GM18499 (cell line): ENCODE data around the gene SUSD2.

Source experiments
- ATAC-seq: cut with Tn5 transposase; IDR thresholded peaks from one replicate; pipeline ENCODE4 v1.9.1; 2021; ENCODE audit warnings: moderate number of reproducible peaks; ENCODE audit not compliant: insufficient read depth, unreplicated experiment

SUSD2 gene

DNA sequence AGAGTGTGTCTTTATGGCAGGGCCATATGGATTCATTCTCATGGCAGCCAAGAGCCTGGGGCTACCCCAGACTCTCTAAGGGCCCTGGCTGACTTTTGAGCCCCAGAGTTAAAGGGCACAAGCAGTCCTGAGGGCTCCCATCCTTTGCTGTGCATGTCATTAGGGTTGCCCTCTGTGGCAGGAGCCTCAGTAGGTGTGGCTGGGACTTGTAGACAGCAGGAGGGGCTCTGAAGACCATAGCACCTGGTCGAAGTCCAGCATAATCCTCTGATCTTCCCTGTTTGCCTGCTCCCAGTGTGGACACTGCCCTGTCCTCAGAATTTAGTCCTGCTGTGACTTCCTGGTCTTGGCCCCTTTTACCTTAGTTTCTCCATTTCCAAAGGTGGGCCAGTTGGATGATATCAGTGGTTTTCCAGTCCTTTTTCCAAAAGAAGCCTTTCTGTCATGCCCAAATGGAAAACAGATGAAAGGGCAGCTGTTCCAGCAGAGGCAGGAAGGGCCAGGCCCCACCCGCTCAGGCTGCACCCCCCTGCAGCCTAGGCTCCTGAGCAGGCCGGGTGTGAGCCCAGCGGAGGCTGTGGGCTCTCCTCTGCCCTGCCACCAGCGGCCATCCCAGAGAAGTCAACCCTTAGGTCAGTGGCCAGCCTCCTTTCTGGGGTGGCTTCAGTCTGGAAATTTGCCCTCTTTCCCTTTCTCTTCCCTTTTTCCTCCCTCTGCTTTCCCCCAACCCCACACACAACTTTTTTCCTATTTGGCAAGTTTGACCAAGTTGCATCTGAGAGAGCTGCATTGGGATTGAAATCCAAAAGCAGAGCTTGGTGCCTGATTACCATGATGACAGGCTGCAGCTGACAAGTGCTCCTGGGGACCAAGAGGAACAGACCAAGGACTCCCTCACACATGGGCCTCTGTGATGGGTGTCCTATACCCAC lies 32.8 kb upstream of the SUSD2 start:
- ATAC-seq, result no peak

DNA sequence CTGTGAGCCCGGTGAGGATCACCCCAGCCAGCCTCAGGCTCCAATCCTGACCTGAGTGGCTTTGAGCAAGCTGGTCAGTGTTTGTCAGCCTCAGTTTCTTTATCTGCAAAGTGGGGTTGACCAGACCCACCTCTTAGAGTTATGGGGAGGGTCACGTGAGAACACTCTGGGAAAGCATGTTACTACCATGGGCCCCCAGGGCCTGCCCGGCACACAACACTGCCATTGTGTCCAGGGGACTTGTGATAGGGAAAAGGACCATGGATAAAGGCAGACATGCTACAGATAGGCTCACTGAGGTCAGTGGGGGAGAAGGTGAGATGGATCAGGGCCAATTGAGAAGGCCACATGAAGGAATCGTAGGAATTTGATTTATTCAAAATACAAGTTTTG lies 32.1 kb upstream of the SUSD2 start:
- no peak for ATAC-seq

DNA sequence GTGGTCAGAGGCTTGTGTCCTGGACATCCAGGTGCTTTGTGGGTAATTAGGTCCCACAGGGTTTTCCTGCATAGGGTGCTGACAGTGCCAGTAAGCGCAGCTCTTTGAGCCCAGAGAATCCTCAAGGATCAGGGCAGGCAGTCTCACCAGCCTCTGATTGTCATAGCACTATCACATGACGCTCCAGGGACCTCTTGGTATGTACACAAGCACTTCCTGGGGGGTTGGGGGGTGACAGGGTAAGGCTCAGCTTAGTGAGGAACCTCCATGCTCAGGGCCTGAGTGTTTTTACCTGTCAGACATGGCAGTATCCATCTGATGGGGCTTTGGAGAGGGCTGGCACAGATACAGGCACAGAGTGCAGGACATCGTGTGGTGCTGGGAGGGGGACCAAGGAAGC lies 27.9 kb upstream of the SUSD2 start:
- ATAC-seq, result no peak

DNA sequence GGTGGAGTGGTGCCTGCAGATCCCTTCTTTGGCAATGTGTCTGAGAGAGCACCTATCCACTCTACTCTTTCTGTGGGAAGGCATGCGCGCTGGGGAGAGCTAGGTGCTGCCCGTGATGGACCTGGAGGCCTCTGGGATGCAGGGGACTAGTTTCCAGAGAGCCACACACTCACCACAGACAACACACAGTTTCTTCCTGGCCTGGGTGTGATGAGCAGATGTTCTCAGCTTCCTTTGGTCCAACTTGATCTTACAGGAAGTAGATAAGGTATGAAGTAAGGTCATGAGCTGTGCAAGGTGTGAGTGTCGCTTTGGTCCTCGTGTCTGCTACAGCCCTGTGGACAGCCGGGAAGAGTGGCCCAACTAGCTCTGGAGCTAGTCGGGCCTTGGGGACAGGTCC lies 27.3 kb upstream of the SUSD2 start:
- no peak for ATAC-seq

DNA sequence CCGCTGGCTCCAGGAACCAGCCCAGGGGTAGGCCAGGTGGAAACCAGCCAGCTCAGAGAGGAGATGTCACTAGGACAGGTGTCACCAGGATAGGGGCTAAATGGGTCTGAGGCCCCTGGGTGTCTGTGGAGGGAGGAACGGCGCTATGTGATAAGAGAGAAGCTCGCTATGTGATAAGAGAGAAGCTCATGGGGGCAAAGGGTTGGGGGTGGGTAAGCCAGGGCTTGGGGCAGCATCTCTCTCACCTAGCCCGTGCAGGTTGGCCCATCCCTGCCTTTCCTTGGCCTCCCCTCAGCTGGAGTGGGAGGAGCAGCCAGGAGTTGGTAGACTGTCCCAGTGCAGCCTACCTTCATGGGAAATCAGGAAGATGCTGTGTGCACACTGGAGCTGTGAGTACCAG lies 26.5 kb upstream of the SUSD2 start:
- ATAC-seq, result no peak

DNA sequence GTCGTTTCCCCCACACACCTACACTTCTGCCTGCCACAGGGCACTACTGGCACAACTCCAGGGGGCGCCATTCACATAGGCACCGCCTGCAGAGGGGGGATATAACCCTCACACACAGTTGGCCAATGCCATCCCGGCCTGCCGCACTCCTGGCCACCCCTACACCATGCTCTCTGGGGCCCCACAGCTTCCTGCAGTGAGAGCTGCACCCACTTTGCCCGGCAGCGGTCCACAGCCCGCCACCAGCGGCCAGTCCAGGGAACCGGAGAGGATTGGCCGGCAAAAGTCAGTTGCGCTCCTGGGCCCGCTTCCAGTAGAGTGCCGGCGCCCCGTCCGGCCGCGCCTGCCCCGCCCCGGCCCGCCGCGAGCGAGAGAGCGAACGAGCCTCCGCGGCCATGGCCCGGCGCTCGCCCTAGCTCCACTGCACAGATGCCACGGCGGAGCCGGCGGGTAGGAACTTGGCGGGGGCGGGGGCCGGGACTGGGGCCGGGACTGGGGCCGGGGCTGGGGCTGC lies 25.6 kb upstream of the SUSD2 start:
- ATAC-seq, result no peak

DNA sequence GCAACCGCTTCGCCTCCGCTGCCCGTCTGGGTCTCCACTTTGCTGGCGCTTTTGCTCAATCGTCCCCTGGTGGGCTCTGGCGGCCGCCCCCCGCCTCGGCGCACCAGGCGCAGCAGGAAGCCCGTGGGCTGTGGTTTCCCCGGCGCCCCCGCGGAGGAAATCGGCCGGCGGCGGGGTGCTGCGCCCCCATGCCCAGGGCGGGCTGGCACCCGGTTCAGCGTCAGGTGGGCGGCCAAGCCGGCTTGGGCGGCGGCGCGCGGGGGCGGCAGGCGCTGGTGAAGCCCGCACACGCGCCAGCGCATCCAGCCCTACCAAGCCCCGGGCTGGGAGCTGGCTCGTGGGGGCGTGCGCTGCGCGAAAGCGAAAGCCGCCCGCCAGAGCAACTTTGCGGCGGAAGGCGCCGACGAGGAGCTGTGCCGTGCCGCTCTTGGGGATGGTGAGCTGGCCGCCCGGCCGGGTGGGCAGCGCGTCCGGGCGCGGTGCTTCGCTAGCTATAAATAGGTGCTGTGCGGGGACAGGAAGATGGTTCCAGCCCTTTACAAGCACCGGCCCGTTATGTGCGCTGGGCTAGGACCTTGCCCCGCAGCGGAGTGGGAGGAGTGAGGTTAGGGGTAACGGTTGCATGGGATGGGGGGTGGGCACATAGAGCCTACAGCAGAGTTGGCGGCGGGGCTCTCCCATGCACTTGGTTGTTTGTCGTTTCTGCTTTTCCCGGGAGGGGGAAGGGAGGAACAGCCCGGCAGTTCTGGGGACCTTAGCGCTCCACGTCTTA lies 25.0 kb upstream of the SUSD2 start:
- no peak for ATAC-seq

DNA sequence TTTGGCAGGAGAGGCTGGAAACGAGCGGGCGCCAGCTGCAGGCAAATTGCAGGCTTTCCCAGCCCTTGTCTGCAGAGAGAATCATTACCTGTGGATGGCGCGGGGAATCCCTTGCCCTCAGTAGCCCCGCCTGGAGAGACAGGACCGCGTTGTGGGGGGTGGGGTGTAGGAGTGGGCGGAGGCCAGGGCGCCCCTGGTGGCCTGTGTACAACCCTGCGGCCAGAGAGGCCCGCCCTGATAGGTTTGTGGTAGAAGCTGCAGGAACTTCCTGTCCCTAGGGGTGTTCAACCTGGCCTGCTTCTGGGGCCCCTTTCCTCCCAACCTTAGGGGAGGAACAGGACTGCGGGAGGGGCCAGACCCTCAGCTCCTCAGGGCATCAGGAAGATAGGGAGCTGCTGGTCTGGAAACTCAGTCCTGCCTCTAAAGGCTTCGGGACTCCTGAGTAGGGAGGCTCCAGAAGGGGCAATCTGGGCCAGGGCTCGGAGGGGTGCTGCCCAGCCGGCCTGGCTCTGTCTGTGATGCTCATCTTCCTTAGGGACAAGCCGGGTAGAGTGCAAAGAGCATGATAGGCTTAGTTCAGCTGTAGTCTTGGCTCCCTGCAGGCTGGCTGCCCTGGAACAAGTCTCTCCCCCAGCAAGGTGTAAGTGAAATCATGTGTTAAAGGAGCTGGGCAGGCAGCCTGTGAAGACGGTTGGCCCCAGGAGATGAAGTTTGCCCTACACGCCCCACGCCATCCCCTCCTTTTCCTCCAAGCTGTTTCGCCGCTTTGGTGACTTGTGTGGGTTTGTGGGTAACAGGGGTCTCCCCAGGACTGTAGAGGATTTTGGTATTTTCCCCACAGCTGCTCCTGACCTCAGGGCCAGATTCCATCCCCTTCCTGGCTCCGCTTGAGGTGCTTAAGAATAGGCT lies 24.1 kb upstream of the SUSD2 start:
- ATAC-seq, result peak; percentile 43

DNA sequence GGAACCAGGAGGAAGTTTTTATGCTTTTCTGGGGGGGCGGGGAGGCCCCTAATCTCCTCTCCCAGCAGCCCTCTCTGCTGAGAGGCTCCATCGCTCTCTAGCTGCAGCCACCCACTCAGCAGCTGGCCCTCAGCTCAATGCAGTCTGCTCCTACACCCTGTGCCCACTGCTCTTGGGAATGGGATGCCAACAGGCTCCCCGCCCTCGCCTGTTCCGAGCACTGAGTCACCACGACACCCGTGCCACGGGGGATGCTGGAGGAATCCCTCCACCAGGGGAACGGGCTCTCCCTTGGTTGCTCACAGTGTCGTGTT lies 23.5 kb upstream of the SUSD2 start:
- no peak for ATAC-seq

DNA sequence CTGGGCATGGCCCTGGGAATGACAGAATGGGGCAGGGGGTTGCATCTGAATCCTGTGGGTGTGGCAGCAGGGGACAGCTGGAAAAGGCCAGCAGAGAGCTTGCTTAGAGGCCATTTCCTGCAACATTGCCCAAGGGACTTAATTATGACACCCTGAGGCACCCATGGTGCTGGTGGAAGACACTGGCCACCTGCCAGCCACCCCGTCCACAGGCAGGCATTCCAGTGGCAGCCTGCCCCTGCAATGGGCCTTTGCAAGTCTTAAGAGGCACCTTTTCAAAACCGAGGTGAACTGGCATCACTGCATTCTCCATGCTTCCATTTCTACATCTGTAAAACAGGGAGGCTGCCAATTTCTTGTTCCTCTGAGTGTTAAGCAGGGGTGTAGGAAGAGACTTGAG lies 21.6 kb upstream of the SUSD2 start:
- no peak for ATAC-seq

DNA sequence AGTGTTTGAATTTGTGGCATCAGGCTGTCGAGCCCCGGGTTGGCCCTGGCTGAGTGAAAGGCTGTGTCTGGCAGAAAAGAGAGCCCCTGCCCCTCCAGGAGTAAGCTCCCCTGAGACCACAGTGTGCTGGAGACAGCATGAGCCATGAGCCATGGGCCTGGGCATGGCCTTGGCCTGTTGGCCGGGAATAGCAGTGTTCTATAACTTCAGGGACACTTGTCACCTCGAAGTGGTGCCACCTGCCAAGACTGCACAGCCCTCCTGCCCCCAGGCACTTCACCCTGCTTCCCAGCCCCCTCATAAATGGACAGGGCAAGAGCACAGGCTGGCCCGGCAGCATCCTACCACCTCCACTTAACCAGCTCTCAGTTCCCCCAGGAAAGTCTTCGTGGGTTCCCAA lies 20.7 kb upstream of the SUSD2 start:
- no peak for ATAC-seq

DNA sequence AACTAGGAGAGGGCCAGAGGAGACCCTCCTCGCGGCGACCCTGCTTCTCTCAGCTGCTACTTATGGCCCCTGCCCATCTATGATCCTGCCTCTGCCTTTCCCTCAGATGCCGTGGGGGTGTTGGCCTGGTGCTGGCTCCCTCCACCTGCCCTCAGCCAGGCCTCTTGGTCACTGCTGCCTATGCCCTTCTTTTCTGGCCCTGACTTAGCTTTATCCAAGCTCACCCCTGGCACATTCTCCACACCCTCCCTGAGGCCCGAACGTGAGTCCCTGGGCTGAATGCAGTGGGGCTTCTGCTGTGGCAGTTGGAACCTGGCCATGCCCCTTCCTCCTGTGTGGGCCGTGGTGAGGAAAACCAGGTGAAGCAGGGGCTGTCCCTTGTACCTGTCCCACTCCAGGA lies 19.8 kb upstream of the SUSD2 start:
- ATAC-seq, result no peak

DNA sequence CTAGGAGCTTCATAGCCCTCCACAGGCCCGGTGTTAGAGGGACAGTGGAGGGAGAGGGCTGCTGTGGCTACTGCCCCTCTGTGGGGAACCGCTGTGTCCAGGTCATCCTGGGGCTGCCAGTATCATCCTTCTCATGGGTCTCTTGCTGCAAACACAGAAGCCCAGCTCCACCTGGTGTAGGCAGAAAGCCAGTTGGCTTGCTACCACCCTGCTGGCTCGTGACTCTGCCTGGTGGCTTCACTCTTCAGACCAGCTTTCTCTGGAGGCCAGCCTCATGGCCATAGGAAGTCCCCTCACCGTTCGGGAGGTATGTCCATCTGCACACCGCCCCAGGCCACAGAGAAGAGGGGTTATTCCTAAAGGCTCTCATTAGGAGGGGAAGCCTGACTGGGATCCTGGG lies 19.4 kb upstream of the SUSD2 start:
- no peak for ATAC-seq

DNA sequence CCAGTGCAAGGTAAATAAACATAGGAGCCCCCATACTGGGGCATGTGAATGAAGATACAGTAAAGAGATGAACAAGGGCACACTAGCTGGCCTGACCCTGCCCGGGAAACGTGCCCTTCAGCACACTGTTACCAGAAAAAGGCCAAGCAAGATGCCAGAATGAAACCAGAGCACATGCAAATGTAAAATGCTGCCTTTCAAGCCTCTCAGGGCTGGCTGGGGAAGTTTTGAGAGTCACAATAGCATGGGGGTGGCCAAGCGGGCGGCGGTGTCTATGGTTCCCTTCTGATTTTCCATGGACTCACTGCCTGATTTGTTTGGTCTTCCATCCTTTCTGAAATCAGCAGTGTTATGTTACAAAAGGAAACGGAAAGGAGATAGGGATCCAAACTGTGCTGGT lies 18.9 kb upstream of the SUSD2 start:
- ATAC-seq, result no peak

DNA sequence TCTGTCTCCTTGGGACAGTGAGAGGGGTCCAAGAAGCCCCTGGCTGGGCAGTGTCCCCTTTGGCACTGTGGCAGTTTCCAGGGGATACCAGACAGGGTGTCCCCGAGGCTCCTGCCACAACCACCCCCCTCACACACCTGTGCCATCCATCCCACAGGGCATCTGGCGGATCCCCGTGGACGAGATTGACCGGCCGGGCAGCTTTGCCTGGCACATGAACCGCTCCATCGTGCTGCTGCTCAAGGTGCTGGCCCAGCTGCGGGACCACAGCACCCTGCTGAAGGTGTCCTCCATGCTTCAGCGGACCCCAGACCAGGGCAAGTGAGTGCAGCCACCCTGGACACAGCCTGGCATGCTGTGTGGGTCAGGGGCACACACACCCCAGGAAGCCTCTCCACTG lies 17.0 kb upstream of the SUSD2 start:
- no peak for ATAC-seq

DNA sequence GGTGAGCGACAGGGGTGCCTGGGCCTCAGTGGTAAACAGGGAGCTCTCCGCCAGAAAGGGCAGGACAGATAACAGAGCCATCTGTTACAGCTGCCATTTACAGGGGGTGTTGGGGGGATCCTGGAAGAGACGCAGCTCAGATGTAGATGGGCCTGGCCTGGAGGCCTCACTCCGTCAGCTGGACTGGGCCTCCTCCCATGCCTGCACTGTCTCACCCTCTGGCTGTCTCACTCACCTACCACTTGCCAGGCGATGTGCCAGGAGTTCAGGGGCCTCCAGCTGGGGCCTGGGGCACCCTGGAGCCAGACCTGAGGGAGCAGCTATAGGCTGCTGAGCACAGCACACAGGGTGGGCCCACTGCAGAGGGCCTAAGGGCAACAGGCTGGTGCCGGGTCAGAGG lies 16.3 kb upstream of the SUSD2 start:
- ATAC-seq, result no peak

DNA sequence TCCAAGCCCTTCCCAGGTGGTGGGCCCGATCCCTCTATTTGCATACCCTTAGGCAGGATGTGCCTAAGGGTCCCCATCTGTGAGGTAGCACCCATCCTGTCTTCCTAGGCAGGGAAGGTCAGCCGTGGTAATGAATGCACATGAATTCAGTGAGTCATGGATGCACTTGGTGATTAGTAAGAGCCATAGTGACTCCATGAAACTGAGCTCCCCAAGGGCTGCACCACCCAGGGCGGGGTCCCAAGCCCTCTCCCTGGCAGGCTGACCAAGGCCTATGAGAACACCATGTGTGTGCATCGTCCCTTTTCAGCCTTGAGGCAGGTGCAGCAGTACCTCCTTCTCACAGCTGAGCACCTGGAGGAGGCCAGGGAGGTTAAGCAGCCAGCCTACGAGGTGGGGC lies 15.6 kb upstream of the SUSD2 start:
- no peak for ATAC-seq

DNA sequence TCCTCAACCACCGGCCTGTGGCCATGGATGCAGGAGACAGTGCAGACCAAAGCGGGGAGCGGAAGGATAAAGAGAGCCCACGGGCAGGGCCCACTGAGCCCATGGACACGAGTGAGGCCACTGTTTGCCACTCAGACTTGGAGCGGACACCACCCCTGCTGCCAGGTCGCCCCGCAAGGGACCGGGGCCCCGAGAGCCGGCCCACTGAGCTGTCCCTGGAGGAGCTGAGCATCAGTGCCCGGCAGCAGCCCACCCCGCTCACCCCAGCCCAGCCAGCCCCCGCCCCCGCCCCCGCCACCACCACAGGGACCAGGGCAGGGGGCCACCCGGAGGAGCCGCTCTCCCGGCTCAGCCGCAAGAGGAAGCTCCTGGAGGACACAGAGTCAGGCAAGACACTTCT lies 14.5 kb upstream of the SUSD2 start:
- no peak for ATAC-seq

DNA sequence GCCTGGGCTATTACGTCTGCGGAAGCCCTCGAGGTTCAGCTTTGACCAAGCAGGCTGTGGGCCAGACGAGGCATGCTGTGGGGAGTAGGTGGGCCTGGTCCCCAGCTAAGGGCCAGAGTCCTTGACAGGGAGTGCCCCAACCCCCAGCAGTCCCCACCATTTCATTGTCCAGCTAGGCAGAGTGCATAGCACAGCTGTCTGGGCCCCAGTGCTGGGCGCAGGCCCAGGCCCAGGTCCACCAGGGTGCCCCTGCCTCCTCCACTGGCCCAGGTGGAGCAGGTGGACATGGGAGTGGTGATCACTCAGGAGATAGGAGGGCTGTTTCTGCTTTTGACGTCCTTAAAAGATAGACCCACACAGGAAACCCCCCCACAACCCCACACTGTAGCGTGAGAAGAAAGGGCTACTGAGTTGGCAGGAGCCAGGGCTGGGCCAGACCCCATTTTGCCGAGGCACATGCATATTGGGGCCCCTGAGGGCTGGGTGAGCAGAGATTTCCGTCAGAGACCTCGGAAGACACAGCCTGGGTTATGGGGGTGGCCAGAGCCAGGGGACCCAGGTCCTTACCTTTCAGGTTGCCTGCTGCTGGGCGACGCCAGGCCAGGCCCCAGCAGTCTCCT lies 11.7 kb upstream of the SUSD2 start:
- no peak for ATAC-seq

DNA sequence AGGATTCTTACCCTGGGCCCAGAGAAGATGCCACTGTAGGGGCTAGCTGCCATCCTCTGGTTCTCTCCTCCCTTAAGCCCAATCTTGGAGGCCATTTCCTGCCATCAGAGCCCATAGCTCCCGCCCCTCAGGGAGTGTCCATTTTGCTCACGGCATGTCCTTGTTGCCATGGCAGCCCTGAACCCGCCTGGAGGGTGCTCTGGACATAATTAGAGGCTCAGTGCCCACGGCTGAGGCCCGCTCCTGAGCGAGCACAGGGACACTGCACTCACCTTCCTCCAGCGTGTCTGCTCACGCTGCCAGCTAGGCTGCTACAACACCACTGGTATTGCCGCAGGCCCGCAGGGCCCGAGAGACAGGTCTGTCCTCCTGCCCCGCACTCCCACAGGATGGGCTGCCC lies 11.1 kb upstream of the SUSD2 start:
- no peak for ATAC-seq
